Lower leg skin (tissue), 4 donors: Measurements from ENCODE around the gene MED25. TPM values are rescaled to one million over a fixed set of nuclear protein-coding genes. Genes with fewer than 3 reads are reported as not detected.

Source experiments
- DNase-seq, 2 donors: peaks; one replicate each; pipeline ENCODE4 v3.0.0-alpha.2; 2019; ENCODE audit warnings: low spot score in 2 of 2
- H3K4me3 ChIP-seq: fragments of 200-600 bp; sonication (generic); 2 replicates; pipeline ENCODE4 v1.5.1; 2017; ENCODE audit warnings: mild to moderate bottlenecking, low read depth; ENCODE audit not compliant: poor library complexity, severe bottlenecking
- POLR2A ChIP-seq, 2 donors: fragments of 450-650 bp; IDR thresholded peaks; one replicate each; pipeline ENCODE4 v1.6.1; 2016 to 2017; ENCODE audit warnings: antibody characterized with exemption in 2 of 2, mild to moderate bottlenecking in 1 of 2, moderate library complexity in 1 of 2
- WGBS, 2 donors: methylation state at CpG; one replicate each; pipeline ENCODE4 v1.1.5; 2018; 5-methylcytosine and 5-hydroxymethylcytosine counted together
- intact Hi-C: fragments of 100-400 bp; cut with DNase I; formaldehyde crosslinking; loops from one replicate; pipeline ENCODE4 v1.15.0; 2023; ENCODE audit warnings: low total_unique reads
- total RNA-seq, 4 donors: library from RNA; depleted of rRNA; stranded (reverse); fragments of >200 nt; gene quantifications; one replicate each; pipeline ENCODE4 v1.1.0, GENCODE V29; 2016
- TF ChIP-seq, protein P1 (sequence below), 3 donors: fragments of 450-650 bp; IDR thresholded peaks; one replicate each; pipeline ENCODE4 v1.5.1; 2016; ENCODE audit warnings: antibody characterized with exemption in 3 of 3, mild to moderate bottlenecking in 3 of 3, moderate library complexity in 2 of 3

MED25 gene
- total RNA-seq, 4 donors from 2014 or later: 28.9 to 43.7 (median 30.8) TPM

GRCh38 chr19:49858088-49858985 lies 40.2 kb downstream of the MED25 start:
- TF ChIP-seq, protein P1, sequence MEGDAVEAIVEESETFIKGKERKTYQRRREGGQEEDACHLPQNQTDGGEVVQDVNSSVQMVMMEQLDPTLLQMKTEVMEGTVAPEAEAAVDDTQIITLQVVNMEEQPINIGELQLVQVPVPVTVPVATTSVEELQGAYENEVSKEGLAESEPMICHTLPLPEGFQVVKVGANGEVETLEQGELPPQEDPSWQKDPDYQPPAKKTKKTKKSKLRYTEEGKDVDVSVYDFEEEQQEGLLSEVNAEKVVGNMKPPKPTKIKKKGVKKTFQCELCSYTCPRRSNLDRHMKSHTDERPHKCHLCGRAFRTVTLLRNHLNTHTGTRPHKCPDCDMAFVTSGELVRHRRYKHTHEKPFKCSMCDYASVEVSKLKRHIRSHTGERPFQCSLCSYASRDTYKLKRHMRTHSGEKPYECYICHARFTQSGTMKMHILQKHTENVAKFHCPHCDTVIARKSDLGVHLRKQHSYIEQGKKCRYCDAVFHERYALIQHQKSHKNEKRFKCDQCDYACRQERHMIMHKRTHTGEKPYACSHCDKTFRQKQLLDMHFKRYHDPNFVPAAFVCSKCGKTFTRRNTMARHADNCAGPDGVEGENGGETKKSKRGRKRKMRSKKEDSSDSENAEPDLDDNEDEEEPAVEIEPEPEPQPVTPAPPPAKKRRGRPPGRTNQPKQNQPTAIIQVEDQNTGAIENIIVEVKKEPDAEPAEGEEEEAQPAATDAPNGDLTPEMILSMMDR (IDR thresholded peaks at IDR 0.05): no peak
- TF ChIP-seq POLR2A (IDR thresholded peaks at IDR 0.05): no peak
- DNase-seq: no peak
- no peak overlapping the region for H3K4me3 ChIP-seq
- intact Hi-C loops: no loop called here
- 83 to 84% methylated on average over 25 to 32 of the region's 37 CpGs for WGBS, 2 donors

DNA sequence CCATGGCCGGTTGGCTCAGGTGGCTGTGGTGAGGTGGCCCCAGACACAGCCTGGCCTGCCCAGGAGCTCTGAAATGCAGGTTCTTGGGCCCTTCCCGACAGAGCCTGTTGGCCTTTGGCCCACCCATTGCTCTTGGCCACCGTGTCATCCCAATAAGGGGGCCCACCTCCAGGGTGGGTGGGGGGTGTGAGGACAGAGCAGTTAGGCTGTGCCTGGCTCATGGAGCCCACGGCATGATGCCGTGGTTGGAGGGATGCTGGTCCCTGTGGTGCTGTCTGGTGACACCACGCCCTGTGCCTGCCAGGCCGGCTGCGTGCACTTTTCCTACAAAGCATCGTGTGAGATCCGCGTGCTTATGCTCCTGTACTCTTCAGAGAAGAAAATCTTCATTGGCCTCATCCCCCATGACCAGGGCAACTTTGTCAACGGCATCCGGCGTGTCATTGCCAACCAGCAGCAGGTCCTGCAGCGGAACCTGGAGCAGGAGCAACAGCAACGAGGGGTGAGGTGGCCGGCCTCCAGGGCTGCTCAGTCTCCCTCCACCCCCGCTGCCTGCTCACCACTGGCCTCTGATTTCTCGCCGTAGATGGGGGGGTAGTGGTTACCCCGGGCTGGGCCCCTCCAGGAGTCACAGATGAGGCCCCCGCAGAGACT lies 41.7 kb downstream of the MED25 start:
- 89 to 90% methylated on average over 15 to 21 of the region's 22 CpGs for WGBS, 2 donors
- no peak for DNase-seq
- intact Hi-C loops: no loop called here
- no peak overlapping the region for H3K4me3 ChIP-seq
- TF ChIP-seq POLR2A (IDR thresholded peaks at IDR 0.05): no peak
- TF ChIP-seq, protein P1 (IDR thresholded peaks at IDR 0.05): no peak

- no peak for DNase-seq
- intact Hi-C loops: no loop called here
- no peak for TF ChIP-seq POLR2A (IDR thresholded peaks at IDR 0.05)
- TF ChIP-seq, protein P1 (IDR thresholded peaks at IDR 0.05): no peak
- no peak overlapping the region for H3K4me3 ChIP-seq
- WGBS, 2 donors: 71 to 78% methylated on average over 12 to 17 of the region's 17 CpGs
These were observed 42.4 kb downstream of the MED25 start for GRCh38 chr19:49860336-49861102.

DNA sequence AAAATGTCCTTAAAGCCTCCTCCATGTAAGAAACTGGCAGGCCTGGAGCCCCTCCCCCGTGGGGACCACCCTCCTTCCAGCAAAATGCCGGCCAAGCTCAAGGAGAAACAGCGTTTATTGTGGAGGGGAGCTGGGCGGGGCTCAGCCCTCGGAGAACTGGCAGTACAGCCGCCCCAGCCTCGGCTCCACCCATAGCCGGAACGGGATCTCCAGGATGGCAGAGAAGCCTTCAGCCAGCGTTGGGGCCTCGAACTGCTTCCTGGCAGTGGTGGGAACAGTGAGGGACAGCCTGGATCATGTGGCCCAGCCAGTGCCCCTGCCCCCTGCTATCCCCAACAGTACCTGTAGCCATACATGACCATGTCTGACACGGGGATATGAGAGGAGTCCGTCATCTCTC lies 43.0 kb downstream of the MED25 start:
- DNase-seq: no peak
- intact Hi-C loops: no loop called here
- 26 to 27% methylated on average over 11 to 12 of the region's 13 CpGs for WGBS, 2 donors

More for the DNA sequence above, 43.0 kb downstream of the MED25 start:
- H3K4me3 ChIP-seq: no peak overlapping the region
- no peak for TF ChIP-seq POLR2A (IDR thresholded peaks at IDR 0.05)
- TF ChIP-seq, protein P1 (IDR thresholded peaks at IDR 0.05): no peak
